Measurements from ENCODE around the gene GIPC1.
"Not testable (repeated sequence)": the region's sequence is repeated elsewhere in the genome, so short reads cannot be mapped to it uniquely, and the experiment has no call there.

GIPC1 gene

GRCh38 chr19:14467391-14467790, 28.5 kb downstream of the GIPC1 start:
- no peak overlapping the region for H3K4me2 ChIP-seq
- H4K20me1 ChIP-seq (ENCODE audit: insufficient read depth), result no peaks in the 10 kb centered on the region
- no peaks in the 10 kb centered on the region for H3K36me3 ChIP-seq (ENCODE audit: insufficient read depth)
- H3K27ac ChIP-seq, result no peak overlapping the region
- H3K9ac ChIP-seq, result no peak overlapping the region
- H3K4me1 ChIP-seq (ENCODE audit: low read depth, poor library complexity, severe bottlenecking), result no peaks in the 10 kb centered on the region
- no peak for TF ChIP-seq CTCF (conservative IDR thresholded peaks at IDR 0.05; ENCODE audit: low read depth, low read length)
- no peak overlapping the region for H3K4me3 ChIP-seq (IDR thresholded peaks at IDR 0.05; ENCODE audit: insufficient read depth, low read depth, low read length)
- no peaks in the 10 kb centered on the region for H3K79me2 ChIP-seq (ENCODE audit: insufficient read depth, low read depth)
- no peak overlapping the region for H2AFZ ChIP-seq (ENCODE audit: low read depth)
- H3K27me3 ChIP-seq (ENCODE audit: insufficient read depth, low read depth), result no peaks in the 10 kb centered on the region

- no peaks in the 10 kb centered on the region for H3K27me3 ChIP-seq (ENCODE audit: insufficient read depth, low read depth)
- no peak for TF ChIP-seq CTCF (conservative IDR thresholded peaks at IDR 0.05; ENCODE audit: low read depth, low read length)
- H3K9ac ChIP-seq, result no peak overlapping the region
- H3K79me2 ChIP-seq (ENCODE audit: insufficient read depth, low read depth), result no peaks in the 10 kb centered on the region
- no peaks in the 10 kb centered on the region for H3K4me1 ChIP-seq (ENCODE audit: low read depth, poor library complexity, severe bottlenecking)
- H4K20me1 ChIP-seq (ENCODE audit: insufficient read depth), result no peaks in the 10 kb centered on the region
- H2AFZ ChIP-seq (ENCODE audit: low read depth), result no peak overlapping the region
- no peak overlapping the region for H3K4me3 ChIP-seq (IDR thresholded peaks at IDR 0.05; ENCODE audit: insufficient read depth, low read depth, low read length)
- H3K36me3 ChIP-seq (ENCODE audit: insufficient read depth), result no peaks in the 10 kb centered on the region
- no peak overlapping the region for H3K4me2 ChIP-seq
- H3K27ac ChIP-seq, result no peak overlapping the region
Observed at GRCh38 chr19:14463747-14464146, 32.2 kb downstream of the GIPC1 start.

GRCh38 chr19:14462401-14462800, 33.5 kb downstream of the GIPC1 start:
- not testable (repeated sequence) for H3K36me3 ChIP-seq (ENCODE audit: insufficient read depth); H3K27me3 ChIP-seq (ENCODE audit: insufficient read depth, low read depth); H2AFZ ChIP-seq (ENCODE audit: low read depth); H3K79me2 ChIP-seq (ENCODE audit: insufficient read depth, low read depth); H3K9ac ChIP-seq; H3K27ac ChIP-seq; H4K20me1 ChIP-seq (ENCODE audit: insufficient read depth); H3K4me3 ChIP-seq (IDR thresholded peaks at IDR 0.05; ENCODE audit: insufficient read depth, low read depth, low read length); H3K4me1 ChIP-seq (ENCODE audit: low read depth, poor library complexity, severe bottlenecking); H3K4me2 ChIP-seq

GRCh38 chr19:14460935-14461334, 35.0 kb downstream of the GIPC1 start:
- Histone ChIP-seq H3K36me3 (ENCODE audit: insufficient read depth) (no peaks in the 10 kb centered on the region), H3K9ac (no peak overlapping the region), H2AFZ (ENCODE audit: low read depth) (no peak overlapping the region), H3K27me3 (ENCODE audit: insufficient read depth, low read depth) (no peaks in the 10 kb centered on the region), H4K20me1 (ENCODE audit: insufficient read depth) (no peaks in the 10 kb centered on the region), H3K4me1 (ENCODE audit: low read depth, poor library complexity, severe bottlenecking) (no peaks in the 10 kb centered on the region), H3K27ac (no peak overlapping the region), H3K4me2 (no peak overlapping the region), H3K79me2 (ENCODE audit: insufficient read depth, low read depth) (no peaks in the 10 kb centered on the region), H3K4me3 (IDR thresholded peaks at IDR 0.05; ENCODE audit: insufficient read depth, low read depth, low read length) (no peak overlapping the region)
- TF ChIP-seq CTCF (conservative IDR thresholded peaks at IDR 0.05; ENCODE audit: low read depth, low read length), result no peak

- Histone ChIP-seq H3K4me1 (ENCODE audit: low read depth, poor library complexity, severe bottlenecking) (no peaks in the 10 kb centered on the region), H3K79me2 (ENCODE audit: insufficient read depth, low read depth) (no peaks in the 10 kb centered on the region), H2AFZ (ENCODE audit: low read depth) (no peak overlapping the region), H3K4me3 (IDR thresholded peaks at IDR 0.05; ENCODE audit: insufficient read depth, low read depth, low read length) (no peak overlapping the region), H4K20me1 (ENCODE audit: insufficient read depth) (no peaks in the 10 kb centered on the region), H3K27me3 (ENCODE audit: insufficient read depth, low read depth) (no peaks in the 10 kb centered on the region), H3K4me2 (no peak overlapping the region), H3K9ac (no peak overlapping the region), H3K36me3 (ENCODE audit: insufficient read depth) (no peaks in the 10 kb centered on the region), H3K27ac (no peak overlapping the region)
- no peak for TF ChIP-seq CTCF (conservative IDR thresholded peaks at IDR 0.05; ENCODE audit: low read depth, low read length)
Observed at GRCh38 chr19:14459703-14460102, 36.2 kb downstream of the GIPC1 start.

- H3K4me1 ChIP-seq (ENCODE audit: low read depth, poor library complexity, severe bottlenecking); H3K4me3 ChIP-seq (IDR thresholded peaks at IDR 0.05; ENCODE audit: insufficient read depth, low read depth, low read length); H3K79me2 ChIP-seq (ENCODE audit: insufficient read depth, low read depth); H3K36me3 ChIP-seq (ENCODE audit: insufficient read depth); H3K4me2 ChIP-seq; H4K20me1 ChIP-seq (ENCODE audit: insufficient read depth); H2AFZ ChIP-seq (ENCODE audit: low read depth); H3K9ac ChIP-seq; H3K27me3 ChIP-seq (ENCODE audit: insufficient read depth, low read depth); H3K27ac ChIP-seq: not testable (repeated sequence)
Observed at GRCh38 chr19:14452303-14452702, 43.6 kb downstream of the GIPC1 start.
